K562 (cell line): ENCODE data around the gene ROR2. TPM values are rescaled to one million over a fixed set of nuclear protein-coding genes. Genes with fewer than 3 reads are reported as not detected.

Experiments used
- BACH1 ChIP-seq: fragments of 200-800 bp; sonication (Bioruptor generic); IDR thresholded peaks from 2 replicates; pipeline ENCODE4 v1.6.1; 2016; ENCODE audit warnings: missing genetic modification characterization, missing compliant biosample characterization
- CC2D1A ChIP-seq: fragments of 450-650 bp; IDR thresholded peaks from 2 replicates; pipeline ENCODE4 v1.6.1; 2017; ENCODE audit warnings: mild to moderate bottlenecking
- HDAC1 ChIP-seq, 2 experiments: fragments of 450-650 bp; IDR thresholded peaks; 2 replicates each; pipeline ENCODE4 v1.6.1; 2016 to 2017; ENCODE audit warnings: inconsistent platforms in 1 of 2, mild to moderate bottlenecking in 1 of 2, moderate library complexity in 1 of 2
- HEY1 ChIP-seq: fragments of 250-450 bp; sonication (Bioruptor Pico); IDR thresholded peaks from 2 replicates; pipeline ENCODE4 v1.5.0; 2020; ENCODE audit warnings: mild to moderate bottlenecking, moderate library complexity, borderline replicate concordance
- HMG20B ChIP-seq: fragments of 250-450 bp; sonication (Bioruptor Pico); IDR thresholded peaks from 2 replicates; pipeline ENCODE4 v1.5.0; 2021; ENCODE audit warnings: mild to moderate bottlenecking
- LARP7 ChIP-seq: fragments of 450-650 bp; IDR thresholded peaks from 2 replicates; pipeline ENCODE4 v1.6.1; 2016
- POLR2AphosphoS5 ChIP-seq: IDR thresholded peaks from 2 replicates; pipeline ENCODE4 v1.6.1; 2011; ENCODE audit warnings: mild to moderate bottlenecking, low read depth, low read length, moderate library complexity; ENCODE audit not compliant: control insufficient read depth, insufficient read depth
- POLR3G ChIP-seq: IDR thresholded peaks from 2 replicates; pipeline ENCODE4 v1.6.1; 2011; ENCODE audit not compliant: insufficient read length, insufficient replicate concordance; ENCODE audit errors: extremely low read depth
- RBM15 ChIP-seq: fragments of 200-400 bp; formaldehyde crosslinking; IDR thresholded peaks from 2 replicates; pipeline ENCODE4 v1.6.1; 2018; ENCODE audit warnings: mild to moderate bottlenecking, low read length, moderate library complexity; ENCODE audit not compliant: insufficient read depth
- SMAD4 ChIP-seq: fragments of 250-450 bp; sonication (Bioruptor Pico); conservative IDR thresholded peaks from 2 replicates; pipeline ENCODE4 v1.8.0; 2021; ENCODE audit warnings: inconsistent platforms, mild to moderate bottlenecking, moderate library complexity
- SMARCA5 ChIP-seq: fragments of 450-650 bp; IDR thresholded peaks from 2 replicates; pipeline ENCODE4 v1.6.1; 2016
- SMARCB1 ChIP-seq: IDR thresholded peaks from 2 replicates; pipeline ENCODE4 v1.6.1; 2011; ENCODE audit warnings: improper control_type of control experiment, low read depth; ENCODE audit not compliant: insufficient read length
- SOX6 ChIP-seq: fragments of 450-650 bp; IDR thresholded peaks from 2 replicates; pipeline ENCODE4 v1.6.1; 2014; ENCODE audit warnings: mild to moderate bottlenecking
- TAF9B ChIP-seq: fragments of 450-650 bp; IDR thresholded peaks from 2 replicates; pipeline ENCODE4 v1.6.1; 2018; ENCODE audit warnings: mild to moderate bottlenecking; ENCODE audit not compliant: partially characterized antibody
- THRAP3 ChIP-seq: fragments of 450-650 bp; IDR thresholded peaks from 2 replicates; pipeline ENCODE4 v1.6.1; 2016; ENCODE audit warnings: mild to moderate bottlenecking, inconsistent platforms, borderline replicate concordance
- TSC22D4 ChIP-seq: fragments of 450-650 bp; IDR thresholded peaks from 2 replicates; pipeline ENCODE4 v1.6.1; 2016; ENCODE audit warnings: missing genetic modification characterization, missing biosample characterization, control low read depth
- XRCC5 ChIP-seq: fragments of 200-400 bp; formaldehyde crosslinking; IDR thresholded peaks from 2 replicates; pipeline ENCODE4 v1.6.1; 2017; ENCODE audit warnings: low read depth, mild to moderate bottlenecking, low read length
- ZC3H4 ChIP-seq: sonication (generic); formaldehyde crosslinking; IDR thresholded peaks from 2 replicates; pipeline ENCODE4 v1.9.0; 2021; ENCODE audit warnings: missing genetic modification reagents, borderline replicate concordance
- ZNF512 ChIP-seq: IDR thresholded peaks from 2 replicates; pipeline ENCODE4 v1.6.1; 2016; ENCODE audit warnings: missing genetic modification characterization, missing compliant biosample characterization
- ZNF785 ChIP-seq: fragments of 250-450 bp; sonication (Bioruptor Pico); IDR thresholded peaks from 2 replicates; pipeline ENCODE4 v1.4.0; 2020; ENCODE audit warnings: mild to moderate bottlenecking
- polyA plus RNA-seq, 8 experiments: library from polyadenylated mRNA; depleted of rRNA in 4 of 8; stranded (reverse) in 5 of 8; unstranded in 3 of 8; fragments of >200 nt; fragmentation: Nextera tagmentation in 2 of 8; fragmentation: Illumina TruSeq in 1 of 8; extraction: Ambion mirVana in 2 of 8; extraction: Trizol in 1 of 8; gene quantifications; 2 replicates each; pipeline versions ENCODE4 v1.2.1 to v1.2.3, GENCODE V29; 2011 to 2014; ENCODE audit warnings: inconsistent platforms in 1 of 8, missing spikeins in 1 of 8
- total RNA-seq, 7 experiments: library from RNA; depleted of rRNA in 6 of 7; stranded (reverse); fragments of >200 nt in 6 of 7; fragmentation: Illumina TruSeq in 2 of 7; extraction: Trizol in 2 of 7; gene quantifications; 2 replicates each; pipeline versions ENCODE4 v1.2.1 to v1.2.3, GENCODE V29; 2011 to 2021; ENCODE audit warnings: low replicate concordance in 1 of 7
- TF ChIP-seq, protein P1 (sequence below): sonication (generic); formaldehyde crosslinking; IDR thresholded peaks from 2 replicates; pipeline ENCODE4 v1.8.0; 2022; ENCODE audit warnings: missing genetic modification reagents, mild to moderate bottlenecking, moderate library complexity, borderline replicate concordance
- TF ChIP-seq, protein P2 (sequence below): fragments of 250-450 bp; sonication (Bioruptor Pico); IDR thresholded peaks from 2 replicates; pipeline ENCODE4 v1.4.0; 2020; ENCODE audit warnings: mild to moderate bottlenecking, moderate library complexity
- TF ChIP-seq, protein P3 (sequence below): fragments of 250-450 bp; sonication (Bioruptor Pico); IDR thresholded peaks from 2 replicates; pipeline ENCODE4 v1.4.0; 2020; ENCODE audit warnings: mild to moderate bottlenecking, moderate library complexity

ROR2 gene
- total and polyA plus RNA-seq, 9 of the 15 experiments (the other 6 are each of a cell fraction or from before 2014, with no cell fraction given), result 5.6 to 33.8 (median 15.3) TPM

GRCh38 chr9:91949946-91950664 lies at the start of gene ROR2 (continued):
- TF ChIP-seq, protein P1, sequence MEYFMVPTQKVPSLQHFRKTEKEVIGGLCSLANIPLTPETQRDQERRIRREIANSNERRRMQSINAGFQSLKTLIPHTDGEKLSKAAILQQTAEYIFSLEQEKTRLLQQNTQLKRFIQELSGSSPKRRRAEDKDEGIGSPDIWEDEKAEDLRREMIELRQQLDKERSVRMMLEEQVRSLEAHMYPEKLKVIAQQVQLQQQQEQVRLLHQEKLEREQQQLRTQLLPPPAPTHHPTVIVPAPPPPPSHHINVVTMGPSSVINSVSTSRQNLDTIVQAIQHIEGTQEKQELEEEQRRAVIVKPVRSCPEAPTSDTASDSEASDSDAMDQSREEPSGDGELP (CRISPR knock-in tag), result peak; percentile 72; the same call in 1 of the 2 replicates
- TF ChIP-seq HEY1 (CRISPR knock-in tag), result no peak
- TF ChIP-seq HMG20B, result no peak
- TF ChIP-seq TSC22D4 (tag), result no peak
- no peak for TF ChIP-seq POLR3G
- no peak for TF ChIP-seq POLR2AphosphoS5
- no peak for TF ChIP-seq XRCC5
- TF ChIP-seq SMARCA5, result no peak
- TF ChIP-seq THRAP3, result no peak
- TF ChIP-seq HDAC1 (IDR thresholded peaks at IDR 0.05), result no peak
- no peak for TF ChIP-seq TAF9B
- no peak for TF ChIP-seq ZC3H4 (CRISPR knock-in tag)
- no peak for TF ChIP-seq RBM15
- TF ChIP-seq SOX6, result no peak
- no peak for TF ChIP-seq LARP7
- no peak for TF ChIP-seq ZNF512
- peak; percentile 72 for TF ChIP-seq SMAD4 (CRISPR knock-in tag)
- TF ChIP-seq ZNF785 (CRISPR knock-in tag), result no peak
- TF ChIP-seq BACH1 (tag), result no peak
- TF ChIP-seq CC2D1A, result no peak
- TF ChIP-seq, protein P2, sequence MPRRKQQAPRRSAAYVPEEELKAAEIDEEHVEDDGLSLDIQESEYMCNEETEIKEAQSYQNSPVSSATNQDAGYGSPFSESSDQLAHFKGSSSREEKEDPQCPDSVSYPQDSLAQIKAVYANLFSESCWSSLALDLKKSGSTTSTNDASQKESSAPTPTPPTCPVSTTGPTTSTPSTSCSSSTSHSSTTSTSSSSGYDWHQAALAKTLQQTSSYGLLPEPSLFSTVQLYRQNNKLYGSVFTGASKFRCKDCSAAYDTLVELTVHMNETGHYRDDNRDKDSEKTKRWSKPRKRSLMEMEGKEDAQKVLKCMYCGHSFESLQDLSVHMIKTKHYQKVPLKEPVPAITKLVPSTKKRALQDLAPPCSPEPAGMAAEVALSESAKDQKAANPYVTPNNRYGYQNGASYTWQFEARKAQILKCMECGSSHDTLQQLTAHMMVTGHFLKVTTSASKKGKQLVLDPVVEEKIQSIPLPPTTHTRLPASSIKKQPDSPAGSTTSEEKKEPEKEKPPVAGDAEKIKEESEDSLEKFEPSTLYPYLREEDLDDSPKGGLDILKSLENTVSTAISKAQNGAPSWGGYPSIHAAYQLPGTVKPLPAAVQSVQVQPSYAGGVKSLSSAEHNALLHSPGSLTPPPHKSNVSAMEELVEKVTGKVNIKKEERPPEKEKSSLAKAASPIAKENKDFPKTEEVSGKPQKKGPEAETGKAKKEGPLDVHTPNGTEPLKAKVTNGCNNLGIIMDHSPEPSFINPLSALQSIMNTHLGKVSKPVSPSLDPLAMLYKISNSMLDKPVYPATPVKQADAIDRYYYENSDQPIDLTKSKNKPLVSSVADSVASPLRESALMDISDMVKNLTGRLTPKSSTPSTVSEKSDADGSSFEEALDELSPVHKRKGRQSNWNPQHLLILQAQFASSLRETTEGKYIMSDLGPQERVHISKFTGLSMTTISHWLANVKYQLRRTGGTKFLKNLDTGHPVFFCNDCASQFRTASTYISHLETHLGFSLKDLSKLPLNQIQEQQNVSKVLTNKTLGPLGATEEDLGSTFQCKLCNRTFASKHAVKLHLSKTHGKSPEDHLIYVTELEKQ (CRISPR knock-in tag), result no peak
- TF ChIP-seq, protein P3, sequence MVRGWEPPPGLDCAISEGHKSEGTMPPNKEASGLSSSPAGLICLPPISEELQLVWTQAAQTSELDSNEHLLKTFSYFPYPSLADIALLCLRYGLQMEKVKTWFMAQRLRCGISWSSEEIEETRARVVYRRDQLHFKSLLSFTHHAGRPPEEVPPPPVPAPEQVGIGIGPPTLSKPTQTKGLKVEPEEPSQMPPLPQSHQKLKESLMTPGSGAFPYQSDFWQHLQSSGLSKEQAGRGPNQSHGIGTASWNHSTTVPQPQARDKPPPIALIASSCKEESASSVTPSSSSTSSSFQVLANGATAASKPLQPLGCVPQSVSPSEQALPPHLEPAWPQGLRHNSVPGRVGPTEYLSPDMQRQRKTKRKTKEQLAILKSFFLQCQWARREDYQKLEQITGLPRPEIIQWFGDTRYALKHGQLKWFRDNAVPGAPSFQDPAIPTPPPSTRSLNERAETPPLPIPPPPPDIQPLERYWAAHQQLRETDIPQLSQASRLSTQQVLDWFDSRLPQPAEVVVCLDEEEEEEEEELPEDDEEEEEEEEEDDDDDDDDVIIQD, result no peak
- TF ChIP-seq SMARCB1, result no peak
